ENCODE data around the gene C1QA.

Gene C1QA

DNA sequence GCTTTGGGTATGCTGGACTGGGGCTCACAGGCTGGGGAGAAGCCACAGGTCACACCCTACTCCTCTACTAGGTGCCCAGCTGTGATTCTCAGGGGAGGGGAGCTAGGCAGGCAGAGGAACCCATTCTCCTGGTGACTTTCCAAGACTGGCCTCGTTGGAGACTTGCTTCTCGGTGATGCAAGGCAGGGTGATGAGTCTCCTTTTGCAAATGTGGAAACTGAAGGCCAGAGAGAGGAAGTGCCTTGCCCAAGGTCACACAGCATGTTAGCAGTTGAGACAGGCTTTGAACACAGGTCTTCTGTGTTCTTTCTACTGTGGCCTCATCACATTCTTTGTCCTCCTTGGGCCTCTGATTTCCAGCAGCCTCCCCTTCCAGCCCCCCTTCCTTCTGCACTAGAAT is 20.5 kb upstream of the C1QA start:
- ChIA-PET CTCF (no interaction called here), POLR2A (no interaction called here)
- TF ChIP-seq ZNF384 (IDR thresholded peaks at IDR 0.05) (no peak), SP1 (IDR thresholded peaks at IDR 0.05) (no peak), L3MBTL2 (conservative IDR thresholded peaks at IDR 0.05) (no peak), TARDBP (IDR thresholded peaks at IDR 0.05) (no peak), FOXM1 (IDR thresholded peaks at IDR 0.05; ENCODE audit: borderline replicate concordance) (no peak), ELF4 (IDR thresholded peaks at IDR 0.05) (no peak), HDGF (IDR thresholded peaks at IDR 0.05; ENCODE audit: borderline replicate concordance) (no peak), FOXK2 (IDR thresholded peaks at IDR 0.05) (no peak), LEF1 (IDR thresholded peaks at IDR 0.05; ENCODE audit: borderline replicate concordance) (no peak), CTBP1 (IDR thresholded peaks at IDR 0.05; ENCODE audit: borderline replicate concordance) (no peak), BHLHE40 (IDR thresholded peaks at IDR 0.05; ENCODE audit: borderline replicate concordance) (no peak)
- no peak for DNase-seq (ENCODE audit: extremely low spot score)

DNA sequence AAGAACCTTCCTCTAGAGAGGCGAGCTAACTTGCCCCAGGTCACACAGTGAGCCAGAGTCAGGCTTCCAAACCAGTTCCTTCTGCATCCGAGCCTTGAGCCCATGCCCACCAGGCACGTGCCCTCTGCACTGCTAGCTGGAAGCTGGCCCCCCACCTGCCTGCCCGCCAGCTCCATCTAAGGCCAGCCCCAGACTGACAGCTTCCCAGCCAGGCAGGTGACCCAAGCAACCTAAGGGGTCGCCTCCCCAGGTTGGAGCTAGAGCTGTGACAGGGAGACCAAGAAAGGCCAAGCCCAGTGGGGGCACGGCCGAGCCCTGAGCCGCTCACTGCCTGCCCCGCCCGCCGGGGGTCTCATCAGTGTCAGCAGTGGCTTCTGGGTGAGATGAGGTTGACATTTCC is 19.9 kb upstream of the C1QA start:
- TF ChIP-seq HDGF (IDR thresholded peaks at IDR 0.05; ENCODE audit: borderline replicate concordance) (no peak), ELF4 (IDR thresholded peaks at IDR 0.05) (no peak), NFRKB (IDR thresholded peaks at IDR 0.05) (no peak), SP1 (IDR thresholded peaks at IDR 0.05) (no peak), CTBP1 (IDR thresholded peaks at IDR 0.05; ENCODE audit: borderline replicate concordance) (no peak), L3MBTL2 (conservative IDR thresholded peaks at IDR 0.05) (no peak), LEF1 (IDR thresholded peaks at IDR 0.05; ENCODE audit: borderline replicate concordance) (no peak), BHLHE40 (IDR thresholded peaks at IDR 0.05; ENCODE audit: borderline replicate concordance) (no peak), ZNF384 (IDR thresholded peaks at IDR 0.05) (no peak)
- TF ChIP-seq, protein P1, sequence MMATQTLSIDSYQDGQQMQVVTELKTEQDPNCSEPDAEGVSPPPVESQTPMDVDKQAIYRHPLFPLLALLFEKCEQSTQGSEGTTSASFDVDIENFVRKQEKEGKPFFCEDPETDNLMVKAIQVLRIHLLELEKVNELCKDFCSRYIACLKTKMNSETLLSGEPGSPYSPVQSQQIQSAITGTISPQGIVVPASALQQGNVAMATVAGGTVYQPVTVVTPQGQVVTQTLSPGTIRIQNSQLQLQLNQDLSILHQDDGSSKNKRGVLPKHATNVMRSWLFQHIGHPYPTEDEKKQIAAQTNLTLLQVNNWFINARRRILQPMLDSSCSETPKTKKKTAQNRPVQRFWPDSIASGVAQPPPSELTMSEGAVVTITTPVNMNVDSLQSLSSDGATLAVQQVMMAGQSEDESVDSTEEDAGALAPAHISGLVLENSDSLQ (IDR thresholded peaks at IDR 0.05), result no peak
- no peak for DNase-seq (ENCODE audit: extremely low spot score)
- POLR2A ChIA-PET, result no interaction called here
- CTCF ChIA-PET, result no interaction called here

DNA sequence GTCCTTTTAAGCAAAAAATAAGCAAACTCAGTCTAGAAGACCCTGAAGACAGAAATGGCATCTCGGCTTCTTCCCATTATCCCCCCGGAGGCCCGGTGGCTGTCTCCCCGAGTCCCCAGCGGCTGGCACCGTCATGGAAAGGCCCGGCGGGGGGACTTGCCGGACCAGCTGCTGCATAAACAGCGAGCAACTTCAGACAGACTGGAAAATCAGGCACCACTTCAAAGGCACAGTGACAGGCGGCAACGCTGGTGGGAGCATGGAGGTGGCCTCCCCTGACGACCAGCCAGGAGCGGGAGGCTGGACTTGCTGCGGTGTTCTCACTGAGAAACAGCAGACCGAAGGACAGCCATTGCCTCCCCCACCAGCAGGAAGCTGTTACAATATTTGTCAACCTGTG is 18.4 kb upstream of the C1QA start:
- TF ChIP-seq CTBP1 (IDR thresholded peaks at IDR 0.05; ENCODE audit: borderline replicate concordance) (no peak), L3MBTL2 (conservative IDR thresholded peaks at IDR 0.05) (no peak), NFRKB (IDR thresholded peaks at IDR 0.05) (no peak), BHLHE40 (IDR thresholded peaks at IDR 0.05; ENCODE audit: borderline replicate concordance) (no peak), HDGF (IDR thresholded peaks at IDR 0.05; ENCODE audit: borderline replicate concordance) (no peak), FOXK2 (IDR thresholded peaks at IDR 0.05) (no peak), ZNF384 (IDR thresholded peaks at IDR 0.05) (no peak), SUZ12 (IDR thresholded peaks at IDR 0.05) (no peak), SP1 (IDR thresholded peaks at IDR 0.05) (no peak), LEF1 (IDR thresholded peaks at IDR 0.05; ENCODE audit: borderline replicate concordance) (no peak), TARDBP (IDR thresholded peaks at IDR 0.05) (no peak), FOXM1 (IDR thresholded peaks at IDR 0.05; ENCODE audit: borderline replicate concordance) (no peak), FOXA1 (IDR thresholded peaks at IDR 0.05) (no peak), ELF4 (IDR thresholded peaks at IDR 0.05) (no peak), ARNT (IDR thresholded peaks at IDR 0.05) (no peak)
- TF ChIP-seq, protein P1 (IDR thresholded peaks at IDR 0.05), result no peak
- CTCF ChIA-PET, result no interaction called here
- POLR2A ChIA-PET, result no interaction called here
- no peak for DNase-seq (ENCODE audit: extremely low spot score)

DNA sequence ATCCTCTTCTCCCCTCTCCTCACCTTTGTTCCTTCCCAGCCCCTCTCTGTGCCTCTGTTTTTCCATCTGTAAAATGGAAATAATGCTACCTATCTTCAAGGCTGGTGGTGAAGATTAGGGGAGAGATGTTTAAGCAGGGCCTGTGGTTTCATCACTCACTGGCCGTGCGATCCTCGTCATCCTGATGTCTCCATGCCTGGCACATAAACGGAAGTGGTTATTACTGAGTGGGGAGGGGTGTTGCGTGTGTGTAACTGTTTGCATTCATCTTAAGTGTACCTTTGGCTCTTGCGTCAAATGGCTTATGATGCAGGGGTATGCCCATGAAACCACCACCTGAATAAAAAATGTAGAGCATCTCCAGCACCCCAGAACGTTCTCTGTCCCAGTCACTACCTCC is 17.2 kb upstream of the C1QA start:
- TF ChIP-seq NFRKB (IDR thresholded peaks at IDR 0.05), result no peak
- no peak for TF ChIP-seq FOXA1 (IDR thresholded peaks at IDR 0.05)
- ChIA-PET POLR2A (interaction anchor here (0.6 kb wide), 1 partner anchor 12 kb away, joined by 3 read pairs; no protein-coding TSS in a partner anchor), CTCF (no interaction called here)
- DNase-seq (ENCODE audit: extremely low spot score), result no peak

DNA sequence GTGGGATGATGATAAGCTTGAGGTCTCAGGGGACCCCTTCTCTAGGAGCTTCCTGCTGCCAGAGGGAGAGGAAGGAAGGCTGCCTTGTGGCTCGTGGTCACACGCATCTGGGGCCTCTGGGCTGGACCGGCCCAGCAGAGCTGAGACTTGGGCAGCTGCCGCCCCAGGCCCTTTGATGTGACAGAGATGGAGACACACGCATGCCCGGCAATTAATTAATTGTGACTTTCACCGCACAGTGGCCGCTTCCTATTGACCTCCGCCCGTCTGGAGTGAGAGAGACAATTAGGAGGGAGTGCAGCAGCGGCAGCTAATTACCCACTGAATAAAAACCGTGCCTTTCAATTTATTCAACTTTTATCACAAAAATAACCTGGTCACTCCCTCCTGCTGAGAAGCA is 16.6 kb upstream of the C1QA start:
- CTCF ChIA-PET, result no interaction called here
- POLR2A ChIA-PET, result no interaction called here

DNA sequence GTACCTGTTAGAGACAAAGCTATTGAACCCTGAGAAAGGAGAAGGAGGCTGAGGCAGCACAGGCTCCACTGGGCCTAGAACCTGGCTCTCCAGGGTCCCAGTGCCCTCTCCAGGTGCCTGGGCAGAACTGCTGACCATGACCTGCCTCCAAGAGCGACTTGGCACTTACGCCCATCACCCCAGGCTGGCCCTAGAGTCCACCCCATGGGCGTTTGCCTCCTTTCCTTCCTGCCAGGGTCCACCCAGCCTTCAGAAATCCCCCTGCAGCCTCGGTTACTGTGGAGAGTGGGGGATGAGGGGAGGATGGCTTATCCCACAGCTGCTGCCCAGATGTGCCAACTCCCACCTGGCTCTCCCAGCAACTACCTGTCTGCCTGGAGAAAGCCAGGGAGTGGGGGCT is 14.7 kb upstream of the C1QA start:
- POLR2A ChIA-PET, result no interaction called here
- no peak for DNase-seq (ENCODE audit: extremely low spot score)
- CTCF ChIA-PET, result interaction anchor here (1.3 kb wide), 1 partner anchor 11 kb away, joined by 3 read pairs; no protein-coding TSS in a partner anchor
- TF ChIP-seq TARDBP (IDR thresholded peaks at IDR 0.05) (no peak), CTBP1 (IDR thresholded peaks at IDR 0.05; ENCODE audit: borderline replicate concordance) (no peak), NFRKB (IDR thresholded peaks at IDR 0.05) (no peak), ARNT (IDR thresholded peaks at IDR 0.05) (no peak), SUZ12 (IDR thresholded peaks at IDR 0.05) (no peak), SP1 (IDR thresholded peaks at IDR 0.05) (no peak), FOXA1 (IDR thresholded peaks at IDR 0.05) (no peak), ELF4 (IDR thresholded peaks at IDR 0.05) (no peak), HDGF (IDR thresholded peaks at IDR 0.05; ENCODE audit: borderline replicate concordance) (no peak), BHLHE40 (IDR thresholded peaks at IDR 0.05; ENCODE audit: borderline replicate concordance) (no peak), ZNF384 (IDR thresholded peaks at IDR 0.05) (no peak), FOXM1 (IDR thresholded peaks at IDR 0.05; ENCODE audit: borderline replicate concordance) (no peak), LEF1 (IDR thresholded peaks at IDR 0.05; ENCODE audit: borderline replicate concordance) (no peak), FOXK2 (IDR thresholded peaks at IDR 0.05) (no peak), L3MBTL2 (conservative IDR thresholded peaks at IDR 0.05) (no peak)
- TF ChIP-seq, protein P1 (IDR thresholded peaks at IDR 0.05), result no peak

More for the DNA sequence above, 16.6 kb upstream of the C1QA start:
- TF ChIP-seq BHLHE40 (IDR thresholded peaks at IDR 0.05; ENCODE audit: borderline replicate concordance), result no peak
- no peak for TF ChIP-seq FOXA1 (IDR thresholded peaks at IDR 0.05)
- no peak for TF ChIP-seq ARNT (IDR thresholded peaks at IDR 0.05)
- no peak for TF ChIP-seq LEF1 (IDR thresholded peaks at IDR 0.05; ENCODE audit: borderline replicate concordance)
- DNase-seq (ENCODE audit: extremely low spot score), result no peak
